HepG2 (cell line): ENCODE results near the gene MOGAT3. TPM values are rescaled to one million over a fixed set of nuclear protein-coding genes. Genes with fewer than 3 reads are reported as not detected.

Source experiments
- DNMT3B ChIP-seq: conservative IDR thresholded peaks from 2 replicates; pipeline ENCODE4 v1.6.1; 2016; ENCODE audit warnings: missing biosample characterization, control low read depth
- ERF ChIP-seq: IDR thresholded peaks from 2 replicates; pipeline ENCODE4 v1.6.1; 2018; ENCODE audit warnings: missing biosample characterization, missing genetic modification reagents
- FOXA1 ChIP-seq, 2 experiments: fragments of 450-650 bp in 1 of 2; sonication (generic) in 1 of 2; formaldehyde crosslinking in 1 of 2; IDR thresholded peaks; 2 replicates each; pipeline versions ENCODE4 v1.4.0 to v1.6.1; 2016 to 2020; ENCODE audit warnings: missing genetic modification reagents in 1 of 2
- FOXK2 ChIP-seq: fragments of 450-650 bp; IDR thresholded peaks from 2 replicates; pipeline ENCODE4 v1.6.1; 2016
- GABPB1 ChIP-seq: IDR thresholded peaks from 2 replicates; pipeline ENCODE4 v1.6.1; 2016; ENCODE audit warnings: mild to moderate bottlenecking, missing genetic modification reagents, moderate library complexity, missing compliant biosample characterization
- MLLT10 ChIP-seq: sonication (generic); formaldehyde crosslinking; IDR thresholded peaks from 2 replicates; pipeline ENCODE4 v1.4.0; 2020; ENCODE audit warnings: missing genetic modification reagents
- MTF1 ChIP-seq: sonication (generic); formaldehyde crosslinking; IDR thresholded peaks from 2 replicates; pipeline ENCODE4 v1.5.0; 2020; ENCODE audit warnings: missing genetic modification reagents
- NFRKB ChIP-seq: fragments of 450-650 bp; IDR thresholded peaks from 2 replicates; pipeline ENCODE4 v1.6.1; 2017
- NFYB ChIP-seq: sonication (generic); formaldehyde crosslinking; IDR thresholded peaks from 2 replicates; pipeline ENCODE4 v1.4.0; 2020; ENCODE audit warnings: missing genetic modification reagents
- ZFP36 ChIP-seq: fragments of 150-350 bp; IDR thresholded peaks from 2 replicates; pipeline ENCODE4 v1.6.1; 2018; ENCODE audit warnings: borderline replicate concordance, low read length, low read depth; ENCODE audit not compliant: partially characterized antibody
- ZNF263 ChIP-seq: sonication (generic); formaldehyde crosslinking; IDR thresholded peaks from 2 replicates; pipeline ENCODE4 v1.4.0; 2020; ENCODE audit warnings: missing genetic modification reagents
- ZNF326 ChIP-seq: sonication (generic); formaldehyde crosslinking; IDR thresholded peaks from 2 replicates; pipeline ENCODE4 v1.4.0; 2020; ENCODE audit warnings: missing genetic modification reagents, borderline replicate concordance
- ZNF605 ChIP-seq: sonication (generic); formaldehyde crosslinking; IDR thresholded peaks from 2 replicates; pipeline ENCODE4 v1.8.0; 2022; ENCODE audit warnings: mild to moderate bottlenecking, missing genetic modification reagents
- polyA plus RNA-seq, 8 experiments: library from polyadenylated mRNA; depleted of rRNA in 3 of 8; stranded (reverse) in 7 of 8; unstranded in 1 of 8; fragments of >200 nt; fragmentation: Illumina TruSeq in 4 of 8; extraction: Trizol in 4 of 8; gene quantifications; 2 replicates each; pipeline versions ENCODE4 v1.2.1 to v1.2.3, GENCODE V29; 2011 to 2016; ENCODE audit warnings: low read depth in 4 of 8, missing spikeins in 1 of 8, mixed read lengths in 1 of 8; ENCODE audit not compliant: insufficient read depth in 1 of 8
- total RNA-seq, 5 experiments: library from RNA; depleted of rRNA; stranded (reverse); fragments of >200 nt; fragmentation: Illumina TruSeq; extraction: Trizol; gene quantifications; 2 replicates each; pipeline ENCODE4 v1.2.3, GENCODE V29; 2016; ENCODE audit warnings: low read depth in 1 of 5
- TF ChIP-seq, protein P1 (sequence below): sonication (generic); formaldehyde crosslinking; IDR thresholded peaks from 2 replicates; pipeline ENCODE4 v1.4.0; 2020; ENCODE audit warnings: missing genetic modification reagents, mild to moderate bottlenecking, borderline replicate concordance
- TF ChIP-seq, protein P2 (sequence below): IDR thresholded peaks from 2 replicates; pipeline ENCODE4 v1.6.1; 2016; ENCODE audit warnings: mild to moderate bottlenecking, missing biosample characterization, missing genetic modification reagents
- TF ChIP-seq, protein P3 (sequence below): sonication (generic); formaldehyde crosslinking; IDR thresholded peaks from one replicate; pipeline ENCODE4 v1.5.1; 2020; ENCODE audit warnings: mild to moderate bottlenecking, missing genetic modification reagents; ENCODE audit errors: not compliant biosample characterization
- TF ChIP-seq, protein P4 (sequence below): sonication (generic); formaldehyde crosslinking; IDR thresholded peaks from 2 replicates; pipeline ENCODE4 v1.8.1; 2023; ENCODE audit warnings: mild to moderate bottlenecking, inconsistent platforms, moderate library complexity, missing genetic modification reagents, borderline replicate concordance
- TF ChIP-seq, protein P5 (sequence below): IDR thresholded peaks from 2 replicates; pipeline ENCODE4 v1.6.1; 2016

Gene MOGAT3
- total and polyA plus RNA-seq, 2 of the 13 experiments (the other 11 are each of a cell fraction or from before 2014, with no cell fraction given) = 22.5 to 30.5 TPM

DNA sequence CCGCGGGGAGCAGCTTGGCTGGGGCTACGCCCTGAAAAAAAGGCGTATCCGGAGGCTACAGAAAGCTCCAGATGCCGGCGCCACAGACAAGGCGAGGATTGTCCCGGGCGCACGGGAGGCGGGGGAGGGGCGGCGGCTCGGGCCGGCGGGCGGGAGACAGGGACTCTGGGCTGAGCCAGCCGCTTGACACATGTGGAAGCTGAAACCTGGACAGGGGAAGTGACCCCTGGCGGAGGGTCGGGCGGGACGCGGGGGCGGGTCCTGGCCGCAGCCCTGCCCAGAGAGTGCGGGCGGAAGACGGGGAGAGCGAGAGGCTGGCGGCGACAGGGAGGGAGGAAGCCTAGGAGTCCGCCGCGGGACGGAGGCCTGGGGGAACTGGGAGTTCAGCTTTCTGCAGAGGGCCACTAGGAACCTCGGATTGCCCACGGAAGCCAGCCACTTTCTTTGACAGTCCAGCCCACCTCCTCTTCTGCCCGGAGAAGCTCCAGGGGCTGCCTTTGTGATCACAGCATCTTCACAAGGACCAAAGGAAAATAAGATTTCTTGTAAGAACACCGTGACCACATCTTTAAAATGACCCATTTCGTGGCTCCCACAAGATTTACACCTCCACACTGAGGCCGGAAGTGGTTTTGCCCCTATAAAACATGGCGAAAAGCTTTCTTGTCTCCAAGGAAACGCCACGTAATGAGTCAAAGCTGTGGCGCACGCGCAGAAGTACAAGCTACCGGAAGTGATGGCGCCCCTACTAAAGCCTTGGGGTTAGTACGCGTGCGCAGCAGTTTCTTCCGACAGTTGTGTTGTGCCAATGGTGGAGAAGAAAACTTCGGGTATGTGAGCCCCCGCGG lies 16.8 kb upstream of the MOGAT3 start, which contains the start of the genes PLOD3 and ZNHIT1 (continued):
- TF ChIP-seq, protein P1, sequence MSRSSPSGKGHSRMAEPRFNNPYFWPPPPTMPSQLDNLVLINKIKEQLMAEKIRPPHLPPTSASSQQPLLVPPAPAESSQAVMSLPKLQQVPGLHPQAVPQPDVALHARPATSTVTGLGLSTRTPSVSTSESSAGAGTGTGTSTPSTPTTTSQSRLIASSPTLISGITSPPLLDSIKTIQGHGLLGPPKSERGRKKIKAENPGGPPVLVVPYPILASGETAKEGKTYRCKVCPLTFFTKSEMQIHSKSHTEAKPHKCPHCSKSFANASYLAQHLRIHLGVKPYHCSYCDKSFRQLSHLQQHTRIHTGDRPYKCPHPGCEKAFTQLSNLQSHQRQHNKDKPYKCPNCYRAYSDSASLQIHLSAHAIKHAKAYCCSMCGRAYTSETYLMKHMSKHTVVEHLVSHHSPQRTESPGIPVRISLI (CRISPR knock-in tag) = peak; percentile 65; the same call in 1 of the 2 replicates
- TF ChIP-seq GABPB1 (CRISPR knock-in tag) = peak; percentile 91
- TF ChIP-seq MLLT10 (CRISPR knock-in tag) = no peak
- TF ChIP-seq, protein P2, sequence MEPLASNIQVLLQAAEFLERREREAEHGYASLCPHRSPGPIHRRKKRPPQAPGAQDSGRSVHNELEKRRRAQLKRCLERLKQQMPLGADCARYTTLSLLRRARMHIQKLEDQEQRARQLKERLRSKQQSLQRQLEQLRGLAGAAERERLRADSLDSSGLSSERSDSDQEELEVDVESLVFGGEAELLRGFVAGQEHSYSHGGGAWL (CRISPR knock-in tag) = no peak; the same call in 1 of the 2 replicates
- TF ChIP-seq ZFP36 = no peak
- TF ChIP-seq DNMT3B (CRISPR knock-in tag) = no peak
- TF ChIP-seq NFRKB = no peak
- no peak for TF ChIP-seq FOXK2
- TF ChIP-seq ZNF326 (CRISPR knock-in tag) = no peak
- TF ChIP-seq ERF (CRISPR knock-in tag) = peak; percentile 64
- TF ChIP-seq, protein P3, sequence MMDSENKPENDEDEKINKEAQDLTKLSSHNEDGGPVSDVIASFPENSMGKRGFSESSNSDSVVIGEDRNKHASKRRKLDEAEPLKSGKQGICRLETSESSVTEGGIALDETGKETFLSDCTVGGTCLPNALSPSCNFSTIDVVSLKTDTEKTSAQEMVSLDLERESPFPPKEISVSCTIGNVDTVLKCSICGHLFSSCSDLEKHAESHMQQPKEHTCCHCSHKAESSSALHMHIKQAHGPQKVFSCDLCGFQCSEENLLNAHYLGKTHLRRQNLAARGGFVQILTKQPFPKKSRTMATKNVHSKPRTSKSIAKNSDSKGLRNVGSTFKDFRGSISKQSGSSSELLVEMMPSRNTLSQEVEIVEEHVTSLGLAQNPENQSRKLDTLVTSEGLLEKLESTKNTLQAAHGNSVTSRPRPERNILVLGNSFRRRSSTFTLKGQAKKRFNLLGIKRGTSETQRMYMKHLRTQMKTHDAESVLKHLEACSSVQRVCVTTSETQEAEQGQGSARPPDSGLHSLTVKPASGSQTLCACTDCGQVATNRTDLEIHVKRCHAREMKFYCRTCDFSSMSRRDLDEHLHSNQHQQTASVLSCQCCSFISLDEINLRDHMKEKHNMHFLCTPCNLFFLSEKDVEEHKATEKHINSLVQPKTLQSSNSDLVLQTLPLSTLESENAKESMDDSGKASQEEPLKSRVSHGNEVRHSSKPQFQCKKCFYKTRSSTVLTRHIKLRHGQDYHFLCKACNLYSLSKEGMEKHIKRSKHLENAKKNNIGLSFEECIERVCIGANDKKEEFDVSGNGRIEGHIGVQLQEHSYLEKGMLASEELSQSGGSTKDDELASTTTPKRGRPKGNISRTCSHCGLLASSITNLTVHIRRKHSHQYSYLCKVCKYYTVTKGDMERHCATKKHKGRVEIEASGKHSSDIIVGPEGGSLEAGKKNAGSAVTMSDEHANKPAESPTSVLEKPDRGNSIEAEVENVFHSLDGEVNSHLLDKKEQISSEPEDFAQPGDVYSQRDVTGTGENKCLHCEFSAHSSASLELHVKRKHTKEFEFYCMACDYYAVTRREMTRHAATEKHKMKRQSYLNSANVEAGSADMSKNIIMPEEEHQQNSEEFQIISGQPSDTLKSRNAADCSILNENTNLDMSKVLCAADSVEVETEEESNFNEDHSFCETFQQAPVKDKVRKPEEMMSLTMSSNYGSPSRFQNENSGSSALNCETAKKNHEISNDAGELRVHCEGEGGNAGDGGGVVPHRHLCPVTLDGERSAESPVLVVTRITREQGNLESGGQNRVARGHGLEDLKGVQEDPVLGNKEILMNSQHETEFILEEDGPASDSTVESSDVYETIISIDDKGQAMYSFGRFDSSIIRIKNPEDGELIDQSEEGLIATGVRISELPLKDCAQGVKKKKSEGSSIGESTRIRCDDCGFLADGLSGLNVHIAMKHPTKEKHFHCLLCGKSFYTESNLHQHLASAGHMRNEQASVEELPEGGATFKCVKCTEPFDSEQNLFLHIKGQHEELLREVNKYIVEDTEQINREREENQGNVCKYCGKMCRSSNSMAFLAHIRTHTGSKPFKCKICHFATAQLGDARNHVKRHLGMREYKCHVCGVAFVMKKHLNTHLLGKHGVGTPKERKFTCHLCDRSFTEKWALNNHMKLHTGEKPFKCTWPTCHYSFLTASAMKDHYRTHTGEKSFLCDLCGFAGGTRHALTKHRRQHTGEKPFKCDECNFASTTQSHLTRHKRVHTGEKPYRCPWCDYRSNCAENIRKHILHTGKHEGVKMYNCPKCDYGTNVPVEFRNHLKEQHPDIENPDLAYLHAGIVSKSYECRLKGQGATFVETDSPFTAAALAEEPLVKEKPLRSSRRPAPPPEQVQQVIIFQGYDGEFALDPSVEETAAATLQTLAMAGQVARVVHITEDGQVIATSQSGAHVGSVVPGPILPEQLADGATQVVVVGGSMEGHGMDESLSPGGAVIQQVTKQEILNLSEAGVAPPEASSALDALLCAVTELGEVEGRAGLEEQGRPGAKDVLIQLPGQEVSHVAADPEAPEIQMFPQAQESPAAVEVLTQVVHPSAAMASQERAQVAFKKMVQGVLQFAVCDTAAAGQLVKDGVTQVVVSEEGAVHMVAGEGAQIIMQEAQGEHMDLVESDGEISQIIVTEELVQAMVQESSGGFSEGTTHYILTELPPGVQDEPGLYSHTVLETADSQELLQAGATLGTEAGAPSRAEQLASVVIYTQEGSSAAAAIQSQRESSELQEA (CRISPR knock-in tag) = no peak
- TF ChIP-seq MTF1 (CRISPR knock-in tag) = no peak
- no peak; the same call in 1 of the 2 replicates for TF ChIP-seq NFYB (CRISPR knock-in tag)
- TF ChIP-seq, protein P4, sequence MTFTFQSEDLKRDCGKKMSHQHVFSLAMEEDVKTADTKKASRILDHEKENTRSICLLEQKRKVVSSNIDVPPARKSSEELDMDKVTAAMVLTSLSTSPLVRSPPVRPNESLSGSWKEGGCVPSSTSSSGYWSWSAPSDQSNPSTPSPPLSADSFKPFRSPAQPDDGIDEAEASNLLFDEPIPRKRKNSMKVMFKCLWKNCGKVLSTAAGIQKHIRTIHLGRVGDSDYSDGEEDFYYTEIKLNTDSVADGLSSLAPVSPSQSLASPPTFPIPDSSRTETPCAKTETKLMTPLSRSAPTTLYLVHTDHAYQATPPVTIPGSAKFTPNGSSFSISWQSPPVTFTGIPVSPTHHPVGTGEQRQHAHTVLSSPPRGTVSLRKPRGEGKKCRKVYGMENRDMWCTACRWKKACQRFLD (CRISPR knock-in tag) = peak; percentile 30; the same call in 1 of the 2 replicates
- no peak for TF ChIP-seq FOXA1 (IDR thresholded peaks at IDR 0.05)
- TF ChIP-seq FOXA1 (CRISPR knock-in tag; IDR thresholded peaks at IDR 0.05) = no peak
- TF ChIP-seq ZNF605 (CRISPR knock-in tag) = peak; percentile 24; the same call in 1 of the 2 replicates
- peak; percentile 70 for TF ChIP-seq ZNF263 (CRISPR knock-in tag)
- TF ChIP-seq, protein P5, sequence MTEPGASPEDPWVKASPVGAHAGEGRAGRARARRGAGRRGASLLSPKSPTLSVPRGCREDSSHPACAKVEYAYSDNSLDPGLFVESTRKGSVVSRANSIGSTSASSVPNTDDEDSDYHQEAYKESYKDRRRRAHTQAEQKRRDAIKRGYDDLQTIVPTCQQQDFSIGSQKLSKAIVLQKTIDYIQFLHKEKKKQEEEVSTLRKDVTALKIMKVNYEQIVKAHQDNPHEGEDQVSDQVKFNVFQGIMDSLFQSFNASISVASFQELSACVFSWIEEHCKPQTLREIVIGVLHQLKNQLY = no peak
